Brain microvascular endothelial cell (primary cell): Measurements from ENCODE around the gene CXCL12.

ENCODE experiments used
- DNase-seq: peaks from one replicate; pipeline ENCODE4 v3.0.0-alpha.2; 2020
- H3K27ac ChIP-seq: fragments of 250-450 bp; sonication (Bioruptor Pico); 2 replicates; pipeline ENCODE4 v1.5.1; 2020; ENCODE audit warnings: mild to moderate bottlenecking, moderate library complexity
- H3K27me3 ChIP-seq: fragments of 250-450 bp; sonication (Bioruptor Pico); replicated peaks from 2 replicates; pipeline ENCODE4 v1.5.1; 2020; ENCODE audit warnings: mild to moderate bottlenecking
- H3K36me3 ChIP-seq: fragments of 250-450 bp; sonication (Bioruptor Pico); replicated peaks from 2 replicates; pipeline ENCODE4 v1.5.1; 2020; ENCODE audit warnings: mild to moderate bottlenecking
- H3K4me3 ChIP-seq: 2 replicates; pipeline ENCODE4 v1.5.1; 2011; ENCODE audit warnings: low read depth, mild to moderate bottlenecking, control low read depth, low read length, moderate library complexity
- CTCF ChIP-seq: IDR thresholded peaks from 2 replicates; pipeline ENCODE4 v1.5.1; 2011; ENCODE audit warnings: low read depth, mild to moderate bottlenecking, moderate library complexity, low read length, control low read depth, inconsistent platforms; ENCODE audit errors: missing control alignments
- in situ Hi-C: cut with HindIII; loops from 2 replicates; pipeline ENCODE4 v1.10.0; 2017; ENCODE audit warnings: low sequenced_read_pairs, low pct_ligation_motif_present

Gene CXCL12

GRCh38 chr10:44354771-44355170 lies 30.1 kb downstream of the CXCL12 start:
- Histone ChIP-seq H3K4me3 (no peak overlapping the region), H3K27me3 (no peaks in the 10 kb centered on the region), H3K36me3 (no peaks in the 10 kb centered on the region), H3K27ac (no peak overlapping the region)
- no peak for DNase-seq
- in situ Hi-C loops, result no loop called here
- TF ChIP-seq CTCF, result no peak

GRCh38 chr10:44353721-44354120 lies 31.2 kb downstream of the CXCL12 start:
- no peak overlapping the region for H3K27ac ChIP-seq

GRCh38 chr10:44353128-44353390 lies 31.8 kb downstream of the CXCL12 start:
- no peak for DNase-seq
- in situ Hi-C loops, result no loop called here
- H3K27ac ChIP-seq, result no peak overlapping the region

More at GRCh38 chr10:44353721-44354120, 31.2 kb downstream of the CXCL12 start:
- in situ Hi-C loops, result no loop called here
- Histone ChIP-seq H3K4me3 (no peak overlapping the region), H3K27me3 (no peaks in the 10 kb centered on the region), H3K36me3 (no peaks in the 10 kb centered on the region)
- no peak for TF ChIP-seq CTCF
- no peak for DNase-seq

GRCh38 chr10:44352316-44353127 lies 32.4 kb downstream of the CXCL12 start:
- H3K27ac ChIP-seq, result no peak overlapping the region
- no peak for DNase-seq
- in situ Hi-C loops, result no loop called here
- no peaks in the 10 kb centered on the region for H3K36me3 ChIP-seq
- H3K27me3 ChIP-seq, result no peaks in the 10 kb centered on the region
- TF ChIP-seq CTCF, result no peak
- no peak overlapping the region for H3K4me3 ChIP-seq

More at GRCh38 chr10:44353128-44353390, 31.8 kb downstream of the CXCL12 start:
- no peak for TF ChIP-seq CTCF
- Histone ChIP-seq H3K36me3 (no peaks in the 10 kb centered on the region), H3K27me3 (no peaks in the 10 kb centered on the region), H3K4me3 (no peak overlapping the region)

GRCh38 chr10:44348496-44348895 lies 36.4 kb downstream of the CXCL12 start:
- in situ Hi-C loops, result no loop called here
- no peaks in the 10 kb centered on the region for H3K36me3 ChIP-seq
- DNase-seq, result no peak
- H3K27ac ChIP-seq, result no peak overlapping the region
- TF ChIP-seq CTCF, result no peak
- H3K4me3 ChIP-seq, result no peak overlapping the region
- H3K27me3 ChIP-seq, result no peaks in the 10 kb centered on the region
